HG02852 (cell line): ENCODE results near the gene PDE12.
"Not testable (repeated sequence)": the region's sequence is repeated elsewhere in the genome, so short reads cannot be mapped to it uniquely, and the experiment has no call there.

Experiments
- ATAC-seq: cut with Tn5 transposase; IDR thresholded peaks from one replicate; pipeline ENCODE4 v1.9.1; 2021; ENCODE audit warnings: mild to moderate bottlenecking, moderate library complexity; ENCODE audit not compliant: unreplicated experiment

Gene PDE12

DNA sequence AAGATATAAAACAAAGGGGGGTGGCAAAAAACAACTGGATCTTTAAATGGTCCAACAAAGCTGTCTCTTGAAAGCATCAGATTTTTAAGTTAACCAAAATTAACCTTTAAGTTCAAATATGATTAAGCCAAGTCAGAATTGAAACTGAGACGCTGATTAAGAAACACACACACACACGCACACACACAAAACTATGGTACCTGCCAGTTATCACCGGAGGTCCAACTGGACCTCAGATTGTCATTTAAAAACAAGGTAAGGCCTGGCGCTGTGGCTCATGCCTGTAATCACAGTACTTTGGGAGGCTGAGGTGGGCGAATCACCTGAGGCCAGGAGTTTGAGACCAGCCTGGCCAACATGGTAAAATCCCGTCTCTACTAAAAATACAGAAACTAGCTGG is 30.7 kb downstream of the PDE12 start:
- no peak for ATAC-seq

DNA sequence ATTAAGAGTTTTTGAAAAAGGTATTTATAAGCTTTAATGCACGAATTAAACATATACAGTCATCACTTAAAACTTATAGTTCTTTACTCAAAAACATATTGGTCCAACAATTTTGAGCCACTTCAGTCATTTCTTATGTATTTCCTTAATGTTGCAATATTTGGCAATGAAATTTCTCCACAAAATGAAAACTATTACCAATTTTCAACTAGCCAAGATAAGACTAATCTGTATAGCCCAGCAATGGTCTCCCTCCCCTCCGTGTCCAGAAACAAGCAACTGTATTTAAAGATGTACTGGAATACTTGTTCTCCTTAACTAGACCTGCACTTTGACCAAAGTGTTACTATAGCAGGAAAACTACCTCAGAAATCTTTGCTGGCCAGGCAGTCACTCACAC is 31.8 kb downstream of the PDE12 start:
- ATAC-seq, result no peak

DNA sequence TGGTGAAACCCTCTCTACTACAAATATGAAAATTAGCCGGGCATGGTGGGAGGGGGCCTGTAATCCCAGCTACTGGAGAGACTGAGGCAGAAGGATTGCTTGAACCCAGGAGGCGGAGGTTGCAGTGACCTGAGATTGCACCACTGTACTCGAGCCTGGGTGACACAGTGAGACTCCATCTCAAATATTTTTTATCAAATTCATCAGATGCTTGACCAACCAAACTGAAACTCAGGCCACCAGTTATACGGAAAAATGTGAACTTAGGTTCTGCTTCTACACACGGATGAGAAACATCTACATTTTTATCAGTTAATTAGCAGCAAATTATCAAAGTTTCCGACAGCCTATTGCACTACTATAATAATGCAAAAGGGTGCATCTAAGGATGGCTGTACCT is 36.2 kb downstream of the PDE12 start:
- no peak for ATAC-seq

DNA sequence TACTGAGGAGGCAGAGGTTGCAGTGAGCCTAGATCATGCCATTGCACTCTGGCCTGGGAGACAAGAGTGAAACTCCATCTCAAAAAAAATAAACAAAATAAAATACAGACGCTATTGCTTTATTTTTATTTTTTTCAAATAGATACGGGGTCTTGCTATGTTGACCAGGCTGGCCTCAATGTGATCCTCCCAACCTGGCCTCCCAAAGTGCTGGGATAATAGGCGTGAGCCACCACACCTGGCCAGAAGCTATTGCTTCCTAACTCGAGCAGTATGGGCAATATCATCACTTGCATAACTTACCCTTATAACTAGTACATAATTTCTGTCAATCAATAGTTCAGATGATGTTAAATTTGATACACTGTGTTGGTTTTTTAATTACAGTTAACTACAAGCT is 38.1 kb downstream of the PDE12 start:
- ATAC-seq, result no peak

DNA sequence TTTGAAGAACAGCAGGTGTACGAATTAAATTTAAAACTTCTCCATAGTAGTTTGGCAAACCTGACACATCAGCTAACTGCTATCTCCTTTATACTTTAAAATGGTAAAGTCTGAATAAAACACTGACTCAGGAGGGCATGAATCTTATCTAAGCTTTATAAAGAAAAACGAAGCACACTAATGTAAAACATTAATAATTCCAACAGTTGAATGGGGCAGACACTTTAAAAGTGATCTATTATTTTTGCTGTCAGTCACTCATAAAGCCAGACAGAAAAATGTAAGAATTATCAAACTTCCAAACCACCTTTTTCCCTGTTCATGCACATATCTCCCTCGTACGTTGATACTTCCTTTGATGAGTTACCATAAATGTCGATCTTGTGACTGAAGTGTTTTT is 38.5 kb downstream of the PDE12 start:
- ATAC-seq, result no peak

DNA sequence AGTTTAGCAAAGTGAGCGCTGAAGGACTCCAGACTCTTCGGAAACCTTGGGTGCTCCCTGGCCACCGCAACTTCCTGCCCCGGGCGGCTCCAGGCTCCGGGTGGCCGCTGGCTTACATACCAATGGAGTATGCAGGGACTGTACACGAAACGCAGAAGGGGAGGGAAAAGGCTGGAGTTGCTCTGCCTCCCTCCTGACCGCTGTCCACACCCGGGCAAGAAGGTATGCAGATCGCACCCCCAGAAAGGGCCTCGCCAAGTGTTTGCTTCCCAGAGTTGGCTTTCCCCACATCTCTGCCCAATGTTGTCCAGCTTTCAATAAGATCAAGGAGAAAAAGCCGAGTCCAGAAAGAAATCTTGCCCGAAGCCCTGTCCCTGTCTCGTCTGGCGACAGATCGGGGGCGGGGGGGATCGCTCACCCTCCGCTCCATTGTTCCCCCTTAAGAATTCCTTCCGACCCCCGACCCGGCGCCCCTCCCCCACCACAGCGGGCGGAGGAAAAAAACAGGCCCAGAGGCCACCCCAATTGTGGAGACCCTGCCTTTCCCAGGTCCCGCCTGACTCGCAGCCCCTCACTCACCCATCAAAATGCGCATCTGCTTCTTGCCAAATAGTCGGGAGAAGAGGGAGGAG is 40.5 kb downstream of the PDE12 start:
- ATAC-seq, result no peak

DNA sequence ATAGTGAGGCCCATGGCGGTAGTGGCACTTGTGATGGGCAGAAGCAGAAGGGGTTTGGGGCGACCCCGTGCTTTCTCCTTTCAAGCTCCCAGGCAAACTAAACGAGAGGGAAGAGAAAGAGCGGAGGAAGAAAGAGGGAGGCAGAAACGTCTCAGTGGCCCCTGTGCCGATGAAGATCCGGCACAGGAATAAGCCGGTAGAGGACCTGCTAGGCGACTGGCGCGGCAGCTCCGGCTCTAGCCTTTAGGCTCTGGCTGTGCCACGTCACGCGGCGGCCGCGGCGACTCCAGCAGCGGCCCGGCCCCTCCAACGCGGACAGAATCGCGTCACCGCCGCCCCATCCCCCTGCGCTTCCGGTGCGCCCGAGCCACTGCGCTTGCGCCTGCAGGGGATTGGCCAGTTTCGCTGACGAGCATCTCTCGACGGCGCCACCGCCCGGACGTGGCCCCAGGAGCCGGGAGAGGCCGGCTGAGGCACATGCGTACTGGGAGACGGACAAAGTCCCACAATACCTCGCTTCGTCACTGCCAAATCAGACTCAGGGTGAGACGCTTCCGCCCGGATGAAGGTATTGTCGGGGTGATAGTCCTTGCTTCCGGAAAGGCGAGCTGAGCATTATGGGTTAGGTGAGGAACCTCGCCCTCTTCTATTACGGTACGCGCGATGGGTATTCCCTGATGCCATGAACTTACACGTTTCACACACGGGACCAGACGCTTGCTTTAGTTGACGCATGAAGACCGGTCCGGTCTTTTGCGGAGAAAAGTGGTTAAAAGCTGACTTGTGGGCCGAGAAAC is 41.3 kb downstream of the PDE12 start, which contains the start of gene ARF4:
ARF4 (minus strand) TSS at position 218 of the 797 bp plus-strand sequence; CDS start at position 14, 204 bp downstream.
- peak; percentile 94 for ATAC-seq

DNA sequence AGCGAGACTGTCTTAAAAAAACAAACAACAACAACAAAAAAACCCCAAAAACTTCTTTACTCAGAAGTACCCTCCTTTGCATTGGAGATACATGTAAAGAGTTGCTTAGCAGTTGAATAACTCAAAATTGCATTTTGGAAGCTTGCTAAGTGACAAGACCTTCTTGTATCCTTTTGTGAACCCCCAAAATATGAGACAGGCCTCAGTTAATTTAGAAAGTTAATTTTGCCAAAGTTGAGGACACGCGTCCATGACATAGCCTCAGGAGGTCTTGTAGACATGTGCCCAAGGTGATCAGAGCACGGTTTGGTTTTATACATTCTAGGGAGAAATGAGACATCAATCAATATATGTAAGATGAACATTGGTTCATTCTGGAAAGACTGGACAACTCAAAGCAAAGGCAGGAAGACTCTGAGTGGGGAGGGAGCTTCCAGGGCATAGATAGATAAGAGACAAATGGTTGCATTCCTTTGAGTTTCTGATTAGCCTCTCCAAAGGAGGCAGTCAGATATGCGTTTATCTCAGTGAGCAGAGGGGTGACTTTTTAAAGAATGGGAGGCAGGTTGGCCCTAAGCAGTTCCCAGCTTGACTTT is 42.8 kb downstream of the PDE12 start:
- ATAC-seq, result no peak

DNA sequence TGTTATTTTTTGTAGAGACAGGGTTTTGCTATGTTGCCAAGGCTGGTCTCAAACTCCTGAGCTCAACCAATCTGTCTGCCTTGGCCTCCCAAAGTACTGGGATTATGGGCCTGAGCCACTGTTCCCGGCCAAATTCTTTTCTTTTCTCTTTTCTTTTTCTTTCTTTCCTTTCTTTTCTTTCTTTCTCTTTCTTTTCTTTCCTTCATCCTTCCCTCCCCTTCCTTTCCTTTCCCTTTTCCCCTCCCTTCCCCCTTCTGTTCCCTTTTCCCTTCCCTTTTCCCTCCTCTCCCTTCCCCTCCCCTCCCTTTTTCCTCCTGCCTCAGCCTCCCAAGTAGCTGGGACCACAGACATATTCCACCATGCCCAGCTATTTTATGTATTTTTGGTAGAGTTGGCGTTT is 44.1 kb downstream of the PDE12 start:
- ATAC-seq, result no peak

DNA sequence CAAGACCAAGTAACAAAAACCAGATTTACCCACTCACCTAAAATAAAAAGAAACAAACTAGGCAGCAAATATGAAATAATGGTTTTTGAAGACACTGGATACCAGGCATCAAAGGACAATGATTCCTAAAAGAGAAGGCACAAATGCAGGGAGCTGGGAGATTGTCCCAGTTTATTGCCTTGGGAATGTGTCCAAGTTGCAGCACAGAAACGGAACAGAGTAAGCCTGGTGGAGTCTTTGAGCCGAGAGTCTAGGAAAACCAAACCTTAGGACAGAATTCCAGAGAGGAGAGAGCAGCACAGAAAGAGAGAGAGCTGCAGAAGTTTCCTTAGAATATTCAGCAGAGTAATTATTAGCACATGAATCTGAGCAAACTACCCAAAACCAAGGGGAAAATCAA is 48.9 kb downstream of the PDE12 start:
- ATAC-seq, result no peak

DNA sequence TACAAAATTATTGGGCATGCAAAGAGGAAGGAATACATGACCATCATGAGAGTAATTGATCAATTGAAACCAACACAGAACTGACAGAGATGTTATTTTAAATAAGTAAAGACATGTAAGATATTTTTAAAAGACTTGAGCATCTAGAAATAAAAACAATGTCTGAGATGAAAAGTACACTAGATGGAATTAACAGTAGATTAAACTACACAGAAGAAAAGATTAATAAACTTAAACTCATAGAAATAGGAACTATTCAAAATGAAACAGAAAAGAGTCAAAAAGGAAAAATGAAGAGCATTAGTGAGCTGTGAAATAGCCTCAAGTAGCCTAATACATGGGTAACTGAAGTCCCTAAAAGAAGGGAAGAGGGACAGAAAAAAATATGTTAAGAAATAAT is 49.6 kb downstream of the PDE12 start:
- ATAC-seq, result no peak

DNA sequence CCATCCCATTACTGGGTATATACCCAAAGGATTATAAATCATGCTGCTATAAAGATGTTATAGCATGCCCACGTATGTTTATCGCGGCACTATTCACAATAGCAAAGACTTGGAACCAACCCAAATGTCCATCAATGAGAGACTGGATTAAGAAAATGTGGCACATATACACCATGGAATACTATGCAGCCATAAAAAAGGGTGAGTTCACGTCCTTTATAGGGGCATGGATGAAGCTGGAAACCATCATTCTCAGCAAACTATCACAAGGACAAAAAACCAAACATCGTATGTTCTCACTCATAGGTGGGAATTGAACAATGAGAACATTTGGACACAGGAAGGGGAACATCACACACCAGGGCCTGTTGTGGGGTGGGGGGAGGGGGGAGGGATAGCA is 55.8 kb downstream of the PDE12 start:
- not testable (repeated sequence) for ATAC-seq

DNA sequence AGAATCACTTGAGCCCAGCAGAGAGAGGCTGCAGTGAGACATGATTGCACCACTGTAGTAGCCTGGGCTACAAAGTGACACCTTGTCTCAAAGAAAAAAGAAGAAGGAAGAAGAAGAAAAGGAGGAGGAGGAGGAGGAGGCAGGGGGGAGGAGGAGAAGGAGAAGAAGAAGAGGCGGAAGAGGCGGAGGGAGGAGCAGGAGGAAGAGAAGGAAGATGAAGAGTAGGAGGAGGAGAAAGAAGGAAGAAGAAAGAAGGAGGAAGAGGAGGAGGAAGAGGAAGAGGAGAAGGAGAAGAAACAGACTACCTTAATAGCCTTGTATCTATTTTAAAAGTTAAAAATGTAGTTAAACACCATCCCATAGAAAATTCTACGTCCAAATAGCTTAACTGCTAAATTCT is 60.2 kb downstream of the PDE12 start:
- no peak for ATAC-seq
